GM18873 (cell line): ENCODE results near the gene MAP6.

Experiments
- ATAC-seq: cut with Tn5 transposase; IDR thresholded peaks from one replicate; pipeline ENCODE4 v1.9.1; 2021; ENCODE audit warnings: mild to moderate bottlenecking, moderate library complexity, moderate number of reproducible peaks; ENCODE audit not compliant: unreplicated experiment, low FRiP score

The MAP6 gene

DNA sequence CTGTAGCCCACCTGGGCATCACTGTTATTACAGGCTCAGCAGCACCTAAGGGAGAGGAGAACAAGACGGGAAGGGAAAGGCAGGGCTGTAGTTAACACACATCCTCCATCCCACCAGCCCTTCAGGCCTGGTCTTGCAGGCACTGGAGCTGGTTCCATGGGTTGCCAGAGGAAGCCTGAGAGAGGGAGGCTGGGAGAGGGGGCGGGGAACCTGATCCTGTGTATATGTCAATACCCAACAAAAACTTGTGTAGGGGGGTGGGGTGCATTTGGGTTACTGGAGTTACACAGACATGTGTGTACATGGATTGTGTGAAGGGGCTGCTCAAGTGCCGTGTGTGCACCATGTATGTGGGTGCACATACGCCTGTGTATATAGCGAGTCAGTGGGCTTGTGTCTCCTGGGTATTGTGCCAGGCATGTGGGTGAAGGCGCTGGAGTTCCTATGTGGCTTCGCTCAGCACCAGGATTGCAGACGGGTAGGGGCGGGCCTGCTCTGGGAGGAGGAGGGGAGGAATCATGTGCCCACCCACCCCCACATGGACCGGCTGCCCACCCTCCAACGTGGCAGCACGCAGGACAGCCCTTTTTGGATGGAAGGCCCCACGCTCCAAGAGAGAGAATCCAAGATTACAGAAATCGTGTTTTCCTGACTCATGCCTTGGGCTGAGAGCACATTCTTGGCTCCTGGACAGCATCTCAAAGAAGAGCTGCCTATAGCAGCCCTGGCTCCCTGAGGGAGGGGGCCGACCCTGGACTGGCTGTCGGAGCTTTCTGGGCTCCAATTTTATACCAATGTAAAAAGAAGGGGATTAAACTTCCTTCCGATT lies 111.0 kb downstream of the MAP6 start:
- ATAC-seq = no peak

DNA sequence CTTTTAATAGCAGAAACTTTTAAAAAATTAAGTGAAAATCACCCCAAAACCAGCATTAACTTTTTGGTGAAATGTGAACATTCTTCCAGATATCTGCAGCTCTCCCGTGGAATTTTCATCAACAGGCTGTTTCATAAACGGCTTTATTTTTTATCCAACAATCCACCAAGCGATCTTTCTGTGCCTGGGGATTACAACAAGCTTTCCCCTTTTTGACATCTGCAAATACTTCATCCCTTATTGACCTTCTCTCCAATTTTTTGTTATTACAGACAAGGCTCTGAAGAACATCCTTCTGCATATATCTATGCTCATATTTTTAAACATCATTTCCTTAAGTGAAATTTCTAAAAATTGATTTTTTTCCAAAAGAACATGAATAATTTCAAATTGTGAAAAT lies 112.6 kb downstream of the MAP6 start:
- ATAC-seq = no peak

- no peak for ATAC-seq
These were observed 113.6 kb downstream of the MAP6 start for GRCh38 chr11:75555079-75555811.

- ATAC-seq = no peak
These were observed 114.4 kb downstream of the MAP6 start for GRCh38 chr11:75554258-75555022.

DNA sequence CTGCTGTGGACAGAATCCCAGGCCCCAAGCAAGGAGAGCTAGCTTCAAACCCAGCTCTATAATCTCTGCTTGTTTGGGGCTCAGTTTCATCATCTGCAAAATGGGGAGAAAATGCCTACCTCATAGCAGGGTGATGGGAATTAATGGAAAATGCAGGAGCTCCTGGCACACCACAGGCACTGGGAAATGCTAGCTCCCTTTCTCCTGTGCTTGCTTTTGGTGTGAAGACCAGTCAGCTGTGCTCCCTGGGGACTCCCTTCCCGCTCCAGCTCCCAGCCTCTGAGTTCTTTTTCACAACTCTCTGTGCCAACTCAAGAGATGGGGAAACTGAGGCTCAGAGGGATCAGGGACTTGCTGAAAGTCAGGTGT lies 115.0 kb downstream of the MAP6 start:
- ATAC-seq = no peak

- no peak for ATAC-seq
These were observed 115.7 kb downstream of the MAP6 start for GRCh38 chr11:75553182-75553581.

- no peak for ATAC-seq
These were observed 119.4 kb downstream of the MAP6 start for GRCh38 chr11:75549370-75549958.

GRCh38 chr11:75548595-75549272 lies 120.1 kb downstream of the MAP6 start:
- ATAC-seq = no peak

GRCh38 chr11:75547617-75548058 lies 121.2 kb downstream of the MAP6 start:
- no peak for ATAC-seq

DNA sequence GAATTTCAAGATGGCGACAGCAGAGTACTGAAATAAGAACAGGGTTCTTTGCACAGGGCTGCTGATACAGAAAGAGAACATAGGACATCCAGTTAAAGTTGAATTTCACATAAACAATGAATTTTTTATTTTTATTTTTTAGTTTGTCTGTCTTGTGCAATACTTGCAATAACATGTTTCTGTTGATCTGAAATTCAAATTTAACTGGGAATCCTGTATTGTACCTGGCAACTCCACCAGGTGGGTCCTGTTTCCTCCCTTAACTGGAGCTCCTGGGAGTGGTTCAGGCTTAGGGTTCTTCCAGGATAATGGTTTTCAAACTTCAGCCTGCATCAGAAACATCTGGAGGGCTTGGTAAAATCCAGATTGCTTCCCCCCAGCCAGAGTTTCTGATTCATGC lies 121.7 kb downstream of the MAP6 start:
- no peak for ATAC-seq

DNA sequence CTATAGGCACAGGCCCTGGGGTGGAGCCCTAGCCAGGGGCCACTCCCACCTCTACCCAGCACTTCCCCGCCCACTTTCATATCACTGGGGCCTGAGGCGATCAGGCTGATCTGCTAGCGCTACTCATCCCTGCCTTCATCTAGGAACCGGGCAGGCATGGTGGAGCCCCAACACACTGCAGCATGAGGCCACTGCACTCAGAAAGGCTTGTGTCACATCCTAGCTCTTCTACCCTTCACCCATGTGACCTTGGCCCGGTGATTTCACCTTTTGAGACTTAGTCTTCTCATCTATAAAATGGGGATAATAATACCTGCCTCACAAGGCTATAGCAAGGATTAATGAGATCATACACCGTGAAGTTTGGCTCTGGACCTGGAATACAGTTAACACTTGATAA lies 125.0 kb downstream of the MAP6 start:
- no peak for ATAC-seq

GRCh38 chr11:75542088-75542438 lies 126.8 kb downstream of the MAP6 start:
- ATAC-seq = no peak

- ATAC-seq = no peak
These were observed 127.4 kb downstream of the MAP6 start for GRCh38 chr11:75541193-75542087.

GRCh38 chr11:75539459-75540334 lies 129.1 kb downstream of the MAP6 start:
- ATAC-seq = no peak

GRCh38 chr11:75538150-75538942 lies 130.5 kb downstream of the MAP6 start:
- no peak for ATAC-seq

GRCh38 chr11:75537740-75538139 lies 131.1 kb downstream of the MAP6 start:
- no peak for ATAC-seq
